ENCODE results near the gene HIVEP3. TPM values are rescaled to one million over a fixed set of nuclear protein-coding genes. Genes with fewer than 3 reads are reported as not detected.
A peak's percentile ranks its signal among the peaks of the same experiment; 100 is the strongest.

Gene HIVEP3
- total RNA-seq, 1 donor from 2014 or later: 8.9 TPM

DNA sequence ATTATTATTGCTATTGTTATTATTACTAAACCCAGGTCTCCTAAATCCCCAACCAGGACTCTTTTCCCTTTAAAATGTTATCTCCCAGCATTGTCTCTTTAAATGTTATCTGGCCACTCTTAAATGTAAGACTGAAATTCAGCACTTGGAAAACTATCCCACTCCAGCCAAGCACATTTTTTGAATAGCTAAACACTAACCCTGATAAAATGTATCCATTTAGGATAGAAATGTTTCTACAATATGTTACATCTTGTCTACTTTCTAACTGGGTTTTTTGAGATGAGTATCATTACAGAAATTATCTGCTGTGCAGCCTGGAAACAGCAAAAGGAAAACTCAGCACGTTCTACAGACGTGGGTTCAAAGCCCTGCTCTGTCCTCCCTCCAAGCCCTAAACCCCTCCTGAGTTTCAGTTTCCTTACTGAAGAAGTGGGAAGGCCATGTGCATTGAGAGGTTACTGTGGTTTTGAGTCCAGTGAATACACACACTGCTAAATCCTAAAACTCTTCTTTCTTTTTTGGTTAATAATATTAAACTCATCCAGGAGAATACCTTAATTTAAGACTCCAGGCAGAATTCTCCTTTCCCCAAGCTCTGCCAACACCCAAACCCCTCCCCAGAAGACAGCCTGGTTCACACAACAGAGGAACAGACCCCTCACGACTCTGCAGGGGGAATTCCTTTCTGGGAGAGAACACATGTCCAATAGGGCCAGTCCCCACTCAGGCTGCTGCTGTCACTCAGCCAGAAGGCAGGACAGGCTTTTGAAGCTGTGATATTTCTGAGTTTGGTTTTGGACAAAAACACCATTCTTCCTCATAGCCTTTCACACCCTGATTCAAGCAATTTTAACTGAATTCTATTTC is 41.9 kb downstream of the HIVEP3 start:
- Histone ChIP-seq H3K9ac (ENCODE audit: low read length) (no peak overlapping the region), H3K4me2 (ENCODE audit: low read length) (peak overlapping the region; percentile 72), H3K4me1 (ENCODE audit: insufficient read depth, low read length) (peaks cover 11% of the 10 kb centered on the region), H3K4me3 (ENCODE audit: insufficient read depth, low read depth, low read length) (no peak overlapping the region), H3K36me3 (ENCODE audit: insufficient read depth, low read length) (no peaks in the 10 kb centered on the region), H4K20me1 (ENCODE audit: insufficient read depth, low read length) (no peaks in the 10 kb centered on the region), H3K27ac (ENCODE audit: low read depth, low read length) (peak overlapping the region; percentile 26), H3K79me2 (ENCODE audit: insufficient read depth, low read length) (peaks cover 49% of the 10 kb centered on the region), H2AFZ (ENCODE audit: low read depth, low read length) (no peak overlapping the region), H3K27me3 (ENCODE audit: insufficient read depth, low read length) (no peaks in the 10 kb centered on the region), H3K9me3 (ENCODE audit: insufficient read depth, low read depth, low read length) (no peaks in the 10 kb centered on the region)
- DNase-seq (ENCODE audit: low read depth) (peak; percentile 65), FAIRE-seq (peak; percentile 26)
- no peaks in the 10 kb centered on the region for H3K9me3 Mint-ChIP-seq (ENCODE audit: unreplicated experiment)
- H3K4me3 Mint-ChIP-seq (ENCODE audit: unreplicated experiment): peak overlapping the region; percentile 31
- H3K27me3 Mint-ChIP-seq (ENCODE audit: low read depth, unreplicated experiment): no peaks in the 10 kb centered on the region
- no peak for TF ChIP-seq EZH2 (IDR thresholded peaks at IDR 0.05; ENCODE audit: insufficient read depth, low read length)
- TF ChIP-seq, protein P1, sequence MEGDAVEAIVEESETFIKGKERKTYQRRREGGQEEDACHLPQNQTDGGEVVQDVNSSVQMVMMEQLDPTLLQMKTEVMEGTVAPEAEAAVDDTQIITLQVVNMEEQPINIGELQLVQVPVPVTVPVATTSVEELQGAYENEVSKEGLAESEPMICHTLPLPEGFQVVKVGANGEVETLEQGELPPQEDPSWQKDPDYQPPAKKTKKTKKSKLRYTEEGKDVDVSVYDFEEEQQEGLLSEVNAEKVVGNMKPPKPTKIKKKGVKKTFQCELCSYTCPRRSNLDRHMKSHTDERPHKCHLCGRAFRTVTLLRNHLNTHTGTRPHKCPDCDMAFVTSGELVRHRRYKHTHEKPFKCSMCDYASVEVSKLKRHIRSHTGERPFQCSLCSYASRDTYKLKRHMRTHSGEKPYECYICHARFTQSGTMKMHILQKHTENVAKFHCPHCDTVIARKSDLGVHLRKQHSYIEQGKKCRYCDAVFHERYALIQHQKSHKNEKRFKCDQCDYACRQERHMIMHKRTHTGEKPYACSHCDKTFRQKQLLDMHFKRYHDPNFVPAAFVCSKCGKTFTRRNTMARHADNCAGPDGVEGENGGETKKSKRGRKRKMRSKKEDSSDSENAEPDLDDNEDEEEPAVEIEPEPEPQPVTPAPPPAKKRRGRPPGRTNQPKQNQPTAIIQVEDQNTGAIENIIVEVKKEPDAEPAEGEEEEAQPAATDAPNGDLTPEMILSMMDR (IDR thresholded peaks at IDR 0.05; ENCODE audit: insufficient read depth, low read depth, low read length): no peak
- H3K36me3 Mint-ChIP-seq (ENCODE audit: low read depth, unreplicated experiment): peaks cover 2% of the 10 kb centered on the region
- H3K4me1 Mint-ChIP-seq (ENCODE audit: low read depth, unreplicated experiment): peaks cover 29% of the 10 kb centered on the region
- peak overlapping the region; percentile 88 for H3K27ac Mint-ChIP-seq (ENCODE audit: unreplicated experiment)

DNA sequence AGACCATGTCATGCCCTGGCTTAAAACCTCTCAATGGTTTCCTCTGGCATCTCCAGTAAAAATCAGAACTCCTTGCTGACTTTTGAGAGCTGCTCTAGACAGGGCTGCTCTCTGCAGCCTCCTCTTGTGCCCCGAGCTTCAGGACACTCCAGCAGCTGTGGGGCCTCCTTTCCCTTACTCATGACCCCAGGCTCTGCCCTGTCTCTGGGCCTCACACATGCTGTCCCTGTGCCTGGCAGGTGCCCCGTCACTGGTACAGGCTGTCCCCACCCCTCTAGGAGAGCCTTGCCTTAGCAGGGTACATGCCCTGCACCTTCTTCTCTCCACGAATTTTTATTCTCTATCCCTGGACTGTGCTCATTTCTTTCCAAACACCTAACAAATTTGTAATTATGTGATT is 43.2 kb downstream of the HIVEP3 start:
- no peaks in the 10 kb centered on the region for H3K36me3 ChIP-seq (ENCODE audit: insufficient read depth, low read length)
- no peak overlapping the region for H3K27ac ChIP-seq (ENCODE audit: low read depth, low read length)
- no peak overlapping the region for H3K9ac ChIP-seq (ENCODE audit: low read length)
- H3K79me2 ChIP-seq (ENCODE audit: insufficient read depth, low read length): peaks cover 48% of the 10 kb centered on the region
- Mint-ChIP-seq H3K27me3 (ENCODE audit: low read depth, unreplicated experiment) (no peaks in the 10 kb centered on the region), H3K4me1 (ENCODE audit: low read depth, unreplicated experiment) (peaks cover 28% of the 10 kb centered on the region), H3K4me3 (ENCODE audit: unreplicated experiment) (no peak overlapping the region), H3K9me3 (ENCODE audit: unreplicated experiment) (no peaks in the 10 kb centered on the region), H3K36me3 (ENCODE audit: low read depth, unreplicated experiment) (peaks cover 2% of the 10 kb centered on the region), H3K27ac (ENCODE audit: unreplicated experiment) (no peak overlapping the region)
- TF ChIP-seq, protein P1 (IDR thresholded peaks at IDR 0.05; ENCODE audit: insufficient read depth, low read depth, low read length): no peak
- no peak for TF ChIP-seq EZH2 (IDR thresholded peaks at IDR 0.05; ENCODE audit: insufficient read depth, low read length)
- H4K20me1 ChIP-seq (ENCODE audit: insufficient read depth, low read length): no peaks in the 10 kb centered on the region
- H2AFZ ChIP-seq (ENCODE audit: low read depth, low read length): no peak overlapping the region
- peaks cover 17% of the 10 kb centered on the region for H3K4me1 ChIP-seq (ENCODE audit: insufficient read depth, low read length)
- H3K9me3 ChIP-seq (ENCODE audit: insufficient read depth, low read depth, low read length): no peaks in the 10 kb centered on the region
- H3K4me2 ChIP-seq (ENCODE audit: low read length): no peak overlapping the region
- FAIRE-seq: no peak
- no peak overlapping the region for H3K4me3 ChIP-seq (ENCODE audit: insufficient read depth, low read depth, low read length)
- no peaks in the 10 kb centered on the region for H3K27me3 ChIP-seq (ENCODE audit: insufficient read depth, low read length)
- no peak for DNase-seq (ENCODE audit: low read depth)

DNA sequence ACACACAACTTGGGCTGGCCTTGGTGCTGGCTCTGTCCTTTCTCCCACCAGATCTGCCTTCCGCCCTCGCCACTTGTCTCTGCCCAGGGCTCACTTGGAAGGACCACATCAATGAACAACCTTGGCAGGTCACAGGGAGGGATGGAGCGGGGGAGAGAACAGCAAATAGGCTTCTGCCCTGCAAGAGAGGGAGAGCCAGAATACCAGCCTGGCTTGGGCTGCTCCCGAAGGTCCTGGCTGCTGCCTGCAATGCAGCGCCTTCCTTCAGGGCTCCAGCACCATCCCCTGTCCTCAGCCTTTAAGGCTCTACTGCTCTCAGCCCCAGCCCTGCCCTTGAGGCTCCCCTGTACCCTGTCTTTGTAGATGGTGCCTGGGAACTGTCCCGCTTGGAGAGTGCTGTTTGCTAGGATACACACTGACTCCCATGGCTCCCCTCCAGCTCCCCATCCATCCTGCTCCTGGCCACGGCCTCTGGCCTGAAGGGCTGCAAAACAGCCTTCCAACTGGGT is 43.8 kb downstream of the HIVEP3 start:
- H3K27me3 ChIP-seq (ENCODE audit: insufficient read depth, low read length): no peaks in the 10 kb centered on the region
- no peak overlapping the region for H3K4me2 ChIP-seq (ENCODE audit: low read length)
- H3K27ac ChIP-seq (ENCODE audit: low read depth, low read length): no peak overlapping the region
- peaks cover 2% of the 10 kb centered on the region for H3K36me3 Mint-ChIP-seq (ENCODE audit: low read depth, unreplicated experiment)
- no peak for FAIRE-seq
- no peak for DNase-seq (ENCODE audit: low read depth)
- no peak overlapping the region for H3K9ac ChIP-seq (ENCODE audit: low read length)
- H3K36me3 ChIP-seq (ENCODE audit: insufficient read depth, low read length): no peaks in the 10 kb centered on the region
- peaks cover 47% of the 10 kb centered on the region for H3K79me2 ChIP-seq (ENCODE audit: insufficient read depth, low read length)
- H3K9me3 Mint-ChIP-seq (ENCODE audit: unreplicated experiment): no peaks in the 10 kb centered on the region
- H4K20me1 ChIP-seq (ENCODE audit: insufficient read depth, low read length): no peaks in the 10 kb centered on the region
- peaks cover 29% of the 10 kb centered on the region for H3K4me1 Mint-ChIP-seq (ENCODE audit: low read depth, unreplicated experiment)
- H3K9me3 ChIP-seq (ENCODE audit: insufficient read depth, low read depth, low read length): no peaks in the 10 kb centered on the region
- TF ChIP-seq, protein P1 (IDR thresholded peaks at IDR 0.05; ENCODE audit: insufficient read depth, low read depth, low read length): no peak
- TF ChIP-seq EZH2 (IDR thresholded peaks at IDR 0.05; ENCODE audit: insufficient read depth, low read length): no peak
- peaks cover 19% of the 10 kb centered on the region for H3K4me1 ChIP-seq (ENCODE audit: insufficient read depth, low read length)
- H3K27me3 Mint-ChIP-seq (ENCODE audit: low read depth, unreplicated experiment): no peaks in the 10 kb centered on the region
- H2AFZ ChIP-seq (ENCODE audit: low read depth, low read length): no peak overlapping the region
- no peak overlapping the region for H3K4me3 Mint-ChIP-seq (ENCODE audit: unreplicated experiment)
- no peak overlapping the region for H3K4me3 ChIP-seq (ENCODE audit: insufficient read depth, low read depth, low read length)
- H3K27ac Mint-ChIP-seq (ENCODE audit: unreplicated experiment): peak overlapping the region; percentile 5

Data from astrocyte (in vitro differentiated cells and primary cell).